ENCODE measurements around the gene KATNAL1. TPM values are rescaled to one million over a fixed set of nuclear protein-coding genes. Genes with fewer than 3 reads are reported as not detected.

The KATNAL1 gene
- total RNA-seq, 1 experiment from 2014 or later = 11.2 TPM

DNA sequence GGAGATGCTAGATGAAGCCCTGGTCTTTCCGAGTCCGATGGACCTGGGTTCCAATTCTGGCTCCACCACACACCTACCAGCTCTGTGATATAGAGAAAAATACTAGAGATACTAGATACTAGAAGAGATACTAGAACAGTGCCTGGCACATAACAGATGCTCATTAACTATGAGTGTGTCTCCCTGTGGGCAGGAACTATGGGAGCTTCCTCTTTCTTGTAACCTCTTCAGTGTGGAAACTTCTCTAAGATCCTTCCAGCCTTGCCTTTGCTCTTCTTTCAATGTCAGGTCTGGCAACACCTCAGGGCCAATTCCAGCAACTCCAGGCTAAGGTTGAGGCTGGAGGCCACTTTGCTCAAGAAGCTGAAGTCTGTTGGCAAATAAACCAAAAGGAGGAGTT is 143.9 kb downstream of the KATNAL1 start:
- Histone ChIP-seq H2BK120ac (ENCODE audit: low read depth, low read length, poor library complexity, severe bottlenecking) (no peak overlapping the region), H3K4me1 (ENCODE audit: insufficient read depth, low read length) (peaks cover 3% of the 10 kb centered on the region; the same call in 1 of the 2 replicates), H4K5ac (ENCODE audit: insufficient read length, low read depth, low read length) (no peak overlapping the region), H3T11ph (ENCODE audit: low read length) (no peak overlapping the region), H3K4ac (ENCODE audit: low read depth, low read length) (no peak overlapping the region), H2AFZ (ENCODE audit: low read length) (no peak overlapping the region), H2BK20ac (ENCODE audit: low read depth, low read length, poor library complexity, severe bottlenecking) (no peak overlapping the region), H3K79me2 (ENCODE audit: insufficient read depth, low read length) (no peaks in the 10 kb centered on the region), H2AK5ac (ENCODE audit: insufficient read length, low read length) (no peak overlapping the region), H3K27ac (ENCODE audit: insufficient read length, low read depth, low read length) (no peak overlapping the region), H2BK5ac (ENCODE audit: insufficient read length, low read length) (no peak overlapping the region), H3K79me1 (ENCODE audit: insufficient read depth, low read depth, low read length, poor library complexity, severe bottlenecking) (no peaks in the 10 kb centered on the region), H2BK12ac (ENCODE audit: insufficient read length, low read depth, low read length) (no peak overlapping the region), H4K20me1 (ENCODE audit: control insufficient read depth, insufficient read depth, insufficient read length) (no peaks in the 10 kb centered on the region), H3K56ac (ENCODE audit: insufficient read length, low read depth, low read length) (no peak overlapping the region), H3K9ac (ENCODE audit: extremely low read depth, insufficient read length, low read length) (no peak overlapping the region), H3K23me2 (ENCODE audit: insufficient read length, low read depth, low read length, poor library complexity, severe bottlenecking) (no peaks in the 10 kb centered on the region), H3K18ac (ENCODE audit: insufficient read length, low read depth, low read length) (no peak overlapping the region), H3K14ac (ENCODE audit: insufficient read depth, low read length) (no peak overlapping the region), H4K91ac (ENCODE audit: insufficient read length, low read depth, low read length) (no peak overlapping the region), H3K4me2 (ENCODE audit: insufficient read depth, insufficient read length, low read length) (no peak overlapping the region), H3K23ac (ENCODE audit: insufficient read length, low read depth, low read length) (no peak overlapping the region), H3K27me3 (ENCODE audit: insufficient read depth, low read length) (no peaks in the 10 kb centered on the region), H4K8ac (replicated peaks; ENCODE audit: insufficient read length, low read depth, low read length) (no peak overlapping the region), H2BK15ac (ENCODE audit: low read depth, low read length) (no peak overlapping the region), H3K9me3 (ENCODE audit: control insufficient read depth, low read depth, low read length) (no peaks in the 10 kb centered on the region)
- no CpG with 5 or more reads among the region's 2 CpGs for WGBS (ENCODE audit: extremely low coverage, insufficient read length, low lambda C conversion rate)
- no peaks in the 10 kb centered on the region for H3K27me3 Mint-ChIP-seq (ENCODE audit: low read depth)
- TF ChIP-seq CTCF (conservative IDR thresholded peaks at IDR 0.05) = no peak
- H3K4me1 Mint-ChIP-seq = peaks cover 32% of the 10 kb centered on the region in 2 experiments
- no peak for DNase-seq
- H3K36me3 Mint-ChIP-seq (ENCODE audit: insufficient read depth in 1 of 3, low read depth in 3 of 3) = peaks cover 2 to 8% (median 4%) of the 10 kb centered on the region in 3 experiments; a peak in 6 of 7 replicates
- H3K27ac Mint-ChIP-seq = no peak overlapping the region
- H3K9me3 Mint-ChIP-seq = peaks cover 4 to 10% of the 10 kb centered on the region in 2 experiments; a peak in 3 of 5 replicates
- no peak overlapping the region for H3K4me3 Mint-ChIP-seq
